HepG2 (cell line): ENCODE results near the gene PLRG1. TPM values are rescaled to one million over a fixed set of nuclear protein-coding genes. Genes with fewer than 3 reads are reported as not detected.

Source experiments
- HNRNPLL ChIP-seq: fragments of 200-400 bp; formaldehyde crosslinking; IDR thresholded peaks from 2 replicates; pipeline ENCODE4 v1.6.1; 2017; ENCODE audit warnings: mild to moderate bottlenecking, low read depth, low read length; ENCODE audit not compliant: poor library complexity, severe bottlenecking
- NFE2 ChIP-seq: sonication (generic); formaldehyde crosslinking; IDR thresholded peaks from 2 replicates; pipeline ENCODE4 v1.4.0; 2020; ENCODE audit warnings: missing genetic modification reagents
- PRMT3 ChIP-seq: sonication (generic); formaldehyde crosslinking; IDR thresholded peaks from 2 replicates; pipeline ENCODE4 v1.8.1; 2022; ENCODE audit warnings: low read depth, mild to moderate bottlenecking, moderate library complexity, missing genetic modification reagents, borderline replicate concordance
- RFX3 ChIP-seq: IDR thresholded peaks from 2 replicates; pipeline ENCODE4 v1.6.1; 2016; ENCODE audit warnings: missing biosample characterization, missing genetic modification reagents
- ZNF468 ChIP-seq: sonication (generic); formaldehyde crosslinking; IDR thresholded peaks from 2 replicates; pipeline ENCODE4 v1.8.0; 2022; ENCODE audit warnings: mild to moderate bottlenecking, moderate library complexity, missing genetic modification reagents
- ZNF556 ChIP-seq: sonication (generic); formaldehyde crosslinking; IDR thresholded peaks from 2 replicates; pipeline ENCODE4 v1.4.0; 2020; ENCODE audit warnings: mild to moderate bottlenecking, missing genetic modification reagents, borderline replicate concordance
- ZNF564 ChIP-seq: sonication (generic); formaldehyde crosslinking; IDR thresholded peaks from 2 replicates; pipeline ENCODE4 v1.8.1; 2023; ENCODE audit warnings: mild to moderate bottlenecking, missing genetic modification reagents
- polyA plus RNA-seq, 8 experiments: library from polyadenylated mRNA; depleted of rRNA in 3 of 8; stranded (reverse) in 7 of 8; unstranded in 1 of 8; fragments of >200 nt; fragmentation: Illumina TruSeq in 4 of 8; extraction: Trizol in 4 of 8; gene quantifications; 2 replicates each; pipeline versions ENCODE4 v1.2.1 to v1.2.3, GENCODE V29; 2011 to 2016; ENCODE audit warnings: low read depth in 4 of 8, missing spikeins in 1 of 8, mixed read lengths in 1 of 8; ENCODE audit not compliant: insufficient read depth in 1 of 8
- total RNA-seq, 5 experiments: library from RNA; depleted of rRNA; stranded (reverse); fragments of >200 nt; fragmentation: Illumina TruSeq; extraction: Trizol; gene quantifications; 2 replicates each; pipeline ENCODE4 v1.2.3, GENCODE V29; 2016; ENCODE audit warnings: low read depth in 1 of 5
- TF ChIP-seq, protein P1 (sequence below): sonication (generic); formaldehyde crosslinking; IDR thresholded peaks from 2 replicates; pipeline ENCODE4 v1.4.0; 2020; ENCODE audit warnings: missing genetic modification reagents
- TF ChIP-seq, protein P2 (sequence below): sonication (generic); formaldehyde crosslinking; conservative IDR thresholded peaks from 2 replicates; pipeline ENCODE4 v1.5.0; 2020; ENCODE audit warnings: missing genetic modification reagents
- TF ChIP-seq, protein P3 (sequence below): fragments of 450-650 bp; IDR thresholded peaks from 2 replicates; pipeline ENCODE4 v1.6.1; 2017; ENCODE audit warnings: mild to moderate bottlenecking
- TF ChIP-seq, protein P4 (sequence below): sonication (generic); formaldehyde crosslinking; IDR thresholded peaks from 2 replicates; pipeline ENCODE4 v1.8.0; 2022; ENCODE audit warnings: missing genetic modification reagents, mild to moderate bottlenecking, inconsistent platforms, borderline replicate concordance
- TF ChIP-seq, protein P5 (sequence below): sonication (generic); formaldehyde crosslinking; IDR thresholded peaks from 2 replicates; pipeline ENCODE4 v1.4.0; 2020; ENCODE audit warnings: missing genetic modification reagents; ENCODE audit errors: not compliant biosample characterization
- TF ChIP-seq, protein P6 (sequence below): sonication (generic); formaldehyde crosslinking; conservative IDR thresholded peaks from 2 replicates; pipeline ENCODE4 v1.4.0; 2020; ENCODE audit warnings: missing genetic modification reagents
- TF ChIP-seq, protein P7 (sequence below): sonication (generic); formaldehyde crosslinking; IDR thresholded peaks from 2 replicates; pipeline ENCODE4 v1.8.0; 2022; ENCODE audit warnings: low read depth, missing genetic modification reagents

The PLRG1 gene
- total and polyA plus RNA-seq, 2 of the 13 experiments (the other 11 are each of a cell fraction or from before 2014, with no cell fraction given), result 77.3 to 110 TPM

DNA sequence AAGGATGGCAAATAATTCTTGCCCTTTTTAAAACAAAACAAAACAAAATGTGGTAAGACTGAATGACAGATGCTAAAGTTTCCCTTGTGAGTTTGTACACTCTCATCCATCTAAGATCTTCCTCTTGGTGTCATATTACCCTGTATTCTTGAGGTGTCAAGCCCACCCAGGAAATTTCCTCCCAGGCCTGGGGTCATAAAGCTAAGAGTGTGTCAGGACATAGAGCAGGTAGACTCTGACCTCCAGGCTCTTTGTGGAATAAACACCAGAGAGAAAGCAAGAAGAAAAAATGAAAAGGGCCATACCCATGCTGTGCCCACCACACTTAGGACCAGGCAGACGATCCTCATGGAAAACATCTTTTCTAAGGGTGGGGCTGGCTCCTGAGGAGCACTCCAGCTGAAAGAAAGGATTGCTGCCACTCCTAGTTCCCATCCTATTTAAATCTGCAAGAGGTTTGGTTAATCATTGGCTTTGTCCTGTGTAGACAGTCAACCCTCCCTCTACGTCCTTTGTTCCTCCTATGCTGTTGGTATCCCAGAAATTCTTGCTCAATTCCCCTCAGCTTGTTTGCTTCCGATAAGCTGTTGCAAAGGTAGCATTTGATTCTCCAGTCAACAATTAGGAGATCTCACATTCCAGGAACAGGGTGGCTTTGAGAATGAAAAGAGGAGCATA lies 40.3 kb upstream of the PLRG1 start, which contains the start of gene FGA (continued):
- TF ChIP-seq ZNF556 (no peak), NFE2 (CRISPR knock-in tag) (no peak), RFX3 (CRISPR knock-in tag) (no peak), PRMT3 (CRISPR knock-in tag) (0 out of 2 replicates have a peak, but pooled peaks have one; percentile 22), ZNF564 (CRISPR knock-in tag) (peak; percentile 46; the same call in 1 of the 2 replicates), HNRNPLL (no peak), ZNF468 (CRISPR knock-in tag) (no peak)
- TF ChIP-seq, protein P1, sequence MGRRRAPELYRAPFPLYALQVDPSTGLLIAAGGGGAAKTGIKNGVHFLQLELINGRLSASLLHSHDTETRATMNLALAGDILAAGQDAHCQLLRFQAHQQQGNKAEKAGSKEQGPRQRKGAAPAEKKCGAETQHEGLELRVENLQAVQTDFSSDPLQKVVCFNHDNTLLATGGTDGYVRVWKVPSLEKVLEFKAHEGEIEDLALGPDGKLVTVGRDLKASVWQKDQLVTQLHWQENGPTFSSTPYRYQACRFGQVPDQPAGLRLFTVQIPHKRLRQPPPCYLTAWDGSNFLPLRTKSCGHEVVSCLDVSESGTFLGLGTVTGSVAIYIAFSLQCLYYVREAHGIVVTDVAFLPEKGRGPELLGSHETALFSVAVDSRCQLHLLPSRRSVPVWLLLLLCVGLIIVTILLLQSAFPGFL (CRISPR knock-in tag), result no peak
- TF ChIP-seq, protein P2, sequence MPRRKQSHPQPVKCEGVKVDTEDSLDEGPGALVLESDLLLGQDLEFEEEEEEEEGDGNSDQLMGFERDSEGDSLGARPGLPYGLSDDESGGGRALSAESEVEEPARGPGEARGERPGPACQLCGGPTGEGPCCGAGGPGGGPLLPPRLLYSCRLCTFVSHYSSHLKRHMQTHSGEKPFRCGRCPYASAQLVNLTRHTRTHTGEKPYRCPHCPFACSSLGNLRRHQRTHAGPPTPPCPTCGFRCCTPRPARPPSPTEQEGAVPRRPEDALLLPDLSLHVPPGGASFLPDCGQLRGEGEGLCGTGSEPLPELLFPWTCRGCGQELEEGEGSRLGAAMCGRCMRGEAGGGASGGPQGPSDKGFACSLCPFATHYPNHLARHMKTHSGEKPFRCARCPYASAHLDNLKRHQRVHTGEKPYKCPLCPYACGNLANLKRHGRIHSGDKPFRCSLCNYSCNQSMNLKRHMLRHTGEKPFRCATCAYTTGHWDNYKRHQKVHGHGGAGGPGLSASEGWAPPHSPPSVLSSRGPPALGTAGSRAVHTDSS (CRISPR knock-in tag), result no peak
- TF ChIP-seq, protein P3, sequence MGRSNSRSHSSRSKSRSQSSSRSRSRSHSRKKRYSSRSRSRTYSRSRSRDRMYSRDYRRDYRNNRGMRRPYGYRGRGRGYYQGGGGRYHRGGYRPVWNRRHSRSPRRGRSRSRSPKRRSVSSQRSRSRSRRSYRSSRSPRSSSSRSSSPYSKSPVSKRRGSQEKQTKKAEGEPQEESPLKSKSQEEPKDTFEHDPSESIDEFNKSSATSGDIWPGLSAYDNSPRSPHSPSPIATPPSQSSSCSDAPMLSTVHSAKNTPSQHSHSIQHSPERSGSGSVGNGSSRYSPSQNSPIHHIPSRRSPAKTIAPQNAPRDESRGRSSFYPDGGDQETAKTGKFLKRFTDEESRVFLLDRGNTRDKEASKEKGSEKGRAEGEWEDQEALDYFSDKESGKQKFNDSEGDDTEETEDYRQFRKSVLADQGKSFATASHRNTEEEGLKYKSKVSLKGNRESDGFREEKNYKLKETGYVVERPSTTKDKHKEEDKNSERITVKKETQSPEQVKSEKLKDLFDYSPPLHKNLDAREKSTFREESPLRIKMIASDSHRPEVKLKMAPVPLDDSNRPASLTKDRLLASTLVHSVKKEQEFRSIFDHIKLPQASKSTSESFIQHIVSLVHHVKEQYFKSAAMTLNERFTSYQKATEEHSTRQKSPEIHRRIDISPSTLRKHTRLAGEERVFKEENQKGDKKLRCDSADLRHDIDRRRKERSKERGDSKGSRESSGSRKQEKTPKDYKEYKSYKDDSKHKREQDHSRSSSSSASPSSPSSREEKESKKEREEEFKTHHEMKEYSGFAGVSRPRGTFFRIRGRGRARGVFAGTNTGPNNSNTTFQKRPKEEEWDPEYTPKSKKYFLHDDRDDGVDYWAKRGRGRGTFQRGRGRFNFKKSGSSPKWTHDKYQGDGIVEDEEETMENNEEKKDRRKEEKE, result no peak
- TF ChIP-seq, protein P4, sequence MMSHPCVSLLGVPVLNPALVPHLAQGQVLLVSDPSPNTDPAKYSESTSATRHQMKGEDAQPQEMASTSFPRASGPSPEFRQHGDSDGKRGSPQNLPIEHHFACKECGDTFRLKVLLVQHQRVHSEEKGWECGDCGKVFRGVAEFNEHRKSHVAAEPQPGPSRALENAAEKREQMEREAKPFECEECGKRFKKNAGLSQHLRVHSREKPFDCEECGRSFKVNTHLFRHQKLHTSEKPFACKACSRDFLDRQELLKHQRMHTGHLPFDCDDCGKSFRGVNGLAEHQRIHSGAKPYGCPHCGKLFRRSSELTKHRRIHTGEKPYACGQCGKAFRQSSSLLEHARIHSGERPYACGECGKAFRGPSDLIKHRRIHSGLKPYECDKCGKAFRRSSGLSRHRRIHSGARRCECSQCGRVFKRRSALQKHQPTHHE (CRISPR knock-in tag), result 0 out of 2 replicates have a peak, but pooled peaks have one; percentile 64
- TF ChIP-seq, protein P5, sequence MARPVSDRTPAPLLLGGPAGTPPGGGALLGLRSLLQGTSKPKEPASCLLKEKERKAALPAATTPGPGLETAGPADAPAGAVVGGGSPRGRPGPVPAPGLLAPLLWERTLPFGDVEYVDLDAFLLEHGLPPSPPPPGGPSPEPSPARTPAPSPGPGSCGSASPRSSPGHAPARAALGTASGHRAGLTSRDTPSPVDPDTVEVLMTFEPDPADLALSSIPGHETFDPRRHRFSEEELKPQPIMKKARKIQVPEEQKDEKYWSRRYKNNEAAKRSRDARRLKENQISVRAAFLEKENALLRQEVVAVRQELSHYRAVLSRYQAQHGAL (CRISPR knock-in tag), result no peak
- TF ChIP-seq, protein P6, sequence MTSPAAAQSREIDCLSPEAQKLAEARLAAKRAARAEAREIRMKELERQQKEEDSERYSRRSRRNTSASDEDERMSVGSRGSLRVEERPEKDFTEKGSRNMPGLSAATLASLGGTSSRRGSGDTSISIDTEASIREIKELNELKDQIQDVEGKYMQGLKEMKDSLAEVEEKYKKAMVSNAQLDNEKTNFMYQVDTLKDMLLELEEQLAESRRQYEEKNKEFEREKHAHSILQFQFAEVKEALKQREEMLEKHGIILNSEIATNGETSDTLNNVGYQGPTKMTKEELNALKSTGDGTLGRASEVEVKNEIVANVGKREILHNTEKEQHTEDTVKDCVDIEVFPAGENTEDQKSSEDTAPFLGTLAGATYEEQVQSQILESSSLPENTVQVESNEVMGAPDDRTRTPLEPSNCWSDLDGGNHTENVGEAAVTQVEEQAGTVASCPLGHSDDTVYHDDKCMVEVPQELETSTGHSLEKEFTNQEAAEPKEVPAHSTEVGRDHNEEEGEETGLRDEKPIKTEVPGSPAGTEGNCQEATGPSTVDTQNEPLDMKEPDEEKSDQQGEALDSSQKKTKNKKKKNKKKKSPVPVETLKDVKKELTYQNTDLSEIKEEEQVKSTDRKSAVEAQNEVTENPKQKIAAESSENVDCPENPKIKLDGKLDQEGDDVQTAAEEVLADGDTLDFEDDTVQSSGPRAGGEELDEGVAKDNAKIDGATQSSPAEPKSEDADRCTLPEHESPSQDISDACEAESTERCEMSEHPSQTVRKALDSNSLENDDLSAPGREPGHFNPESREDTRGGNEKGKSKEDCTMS, result no peak
- TF ChIP-seq, protein P7, sequence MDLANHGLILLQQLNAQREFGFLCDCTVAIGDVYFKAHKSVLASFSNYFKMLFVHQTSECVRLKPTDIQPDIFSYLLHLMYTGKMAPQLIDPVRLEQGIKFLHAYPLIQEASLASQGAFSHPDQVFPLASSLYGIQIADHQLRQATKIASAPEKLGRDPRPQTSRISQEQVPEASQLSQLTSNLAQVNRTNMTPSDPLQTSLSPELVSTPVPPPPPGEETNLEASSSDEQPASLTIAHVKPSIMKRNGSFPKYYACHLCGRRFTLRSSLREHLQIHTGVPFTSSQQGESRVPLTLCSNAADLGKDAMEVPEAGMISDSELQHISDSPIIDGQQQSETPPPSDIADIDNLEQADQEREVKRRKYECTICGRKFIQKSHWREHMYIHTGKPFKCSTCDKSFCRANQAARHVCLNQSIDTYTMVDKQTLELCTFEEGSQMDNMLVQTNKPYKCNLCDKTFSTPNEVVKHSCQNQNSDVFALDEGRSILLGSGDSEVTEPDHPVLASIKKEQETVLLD (CRISPR knock-in tag), result 0 out of 2 replicates have a peak, but pooled peaks have one; percentile 48
